CD4-positive, alpha-beta T cell treated with Interleukin-12 subunit alpha and Interleukin-12 subunit beta, for 1 hour (primary cell): ENCODE results near the gene IQUB.
"Not testable (repeated sequence)": the region's sequence is repeated elsewhere in the genome, so short reads cannot be mapped to it uniquely, and the experiment has no call there.

Experiments used
- DNase-seq: peaks from one replicate; pipeline ENCODE4 v3.0.0-alpha.2; 2020

Gene IQUB

GRCh38 chr7:123407951-123408350 is 126.4 kb downstream of the IQUB start:
- not testable (repeated sequence) for DNase-seq
